Activated CD4-positive, alpha-beta T cell treated with anti-CD3 and anti-CD28 coated beads for 4 hours (primary cell): ENCODE measurements around the gene FGF13.
A peak's percentile ranks its signal among the peaks of the same experiment; 100 is the strongest.

Source experiments
- DNase-seq, 2 donors: peaks; one replicate each; pipeline ENCODE4 v3.0.0-alpha.2; 2020

The FGF13 gene

GRCh38 chrX:138711399-138712347, at the start of gene FGF13:
TSS of gene FGF13 (minus strand) at chrX:138711717. CDS start at chrX:138711003, 714 bp downstream.
- DNase-seq, result no peak

- no peak for DNase-seq
Observed at GRCh38 chrX:138759217-138759943, 47.9 kb upstream of the FGF13 start.

- DNase-seq, result no peak
Observed at GRCh38 chrX:138756234-138756633, 44.7 kb upstream of the FGF13 start.

- no peak for DNase-seq
Observed at GRCh38 chrX:138754861-138755260, 43.3 kb upstream of the FGF13 start.

GRCh38 chrX:138748480-138748879, 37.0 kb upstream of the FGF13 start:
- DNase-seq, result no peak

GRCh38 chrX:138745196-138745595, 33.7 kb upstream of the FGF13 start:
- DNase-seq, result peak in 1 of 2 donors; percentile 8

GRCh38 chrX:138742217-138742616, 30.7 kb upstream of the FGF13 start:
- DNase-seq, result no peak

- DNase-seq, result no peak
Observed at GRCh38 chrX:138740341-138740740, 28.8 kb upstream of the FGF13 start.

- no peak for DNase-seq
Observed at GRCh38 chrX:138723301-138723700, 11.8 kb upstream of the FGF13 start.

GRCh38 chrX:138719396-138719795, 7.9 kb upstream of the FGF13 start:
- DNase-seq, result no peak

GRCh38 chrX:138718941-138719340, 7.4 kb upstream of the FGF13 start:
- no peak for DNase-seq

- no peak for DNase-seq
Observed at GRCh38 chrX:138710866-138711341, 613 bp downstream of the FGF13 start.

GRCh38 chrX:138709886-138710791, 1.4 kb downstream of the FGF13 start:
- no peak for DNase-seq

- no peak for DNase-seq
Observed at GRCh38 chrX:138708268-138708667, 3.2 kb downstream of the FGF13 start.

- DNase-seq, result no peak
Observed at GRCh38 chrX:138704596-138704995, 6.9 kb downstream of the FGF13 start.

GRCh38 chrX:138704101-138704500, 7.4 kb downstream of the FGF13 start:
- no peak for DNase-seq

GRCh38 chrX:138692591-138692990, 18.9 kb downstream of the FGF13 start:
- DNase-seq, result no peak

GRCh38 chrX:138691186-138691585, 20.3 kb downstream of the FGF13 start:
- DNase-seq, result no peak

- no peak for DNase-seq
Observed at GRCh38 chrX:138690591-138690990, 20.9 kb downstream of the FGF13 start.

- DNase-seq, result no peak
Observed at GRCh38 chrX:138683600-138683999, 27.9 kb downstream of the FGF13 start.

- DNase-seq, result no peak
Observed at GRCh38 chrX:138669693-138670092, 41.8 kb downstream of the FGF13 start.

- DNase-seq, result no peak
Observed at GRCh38 chrX:138664466-138664865, 47.1 kb downstream of the FGF13 start.

GRCh38 chrX:138664016-138664415, 47.5 kb downstream of the FGF13 start:
- no peak for DNase-seq
